HEK293 (cell line): ENCODE results near the gene KCNJ14.

ENCODE experiments used
- BCL11B ChIP-seq: fragments of 450-650 bp; formaldehyde crosslinking; IDR thresholded peaks from 2 replicates; pipeline ENCODE4 v1.5.1; 2016; ENCODE audit warnings: low read depth, missing biosample characterization, missing genetic modification characterization
- BCL6B ChIP-seq: fragments of 450-650 bp; formaldehyde crosslinking; IDR thresholded peaks from 2 replicates; pipeline ENCODE4 v1.5.1; 2017; ENCODE audit warnings: missing biosample characterization, missing genetic modification characterization
- GLI2 ChIP-seq: fragments of 450-650 bp; formaldehyde crosslinking; IDR thresholded peaks from 2 replicates; pipeline ENCODE4; 2017; ENCODE audit warnings: missing biosample characterization, missing genetic modification characterization, low read depth, borderline replicate concordance
- HOXA7 ChIP-seq: sonication (generic); formaldehyde crosslinking; IDR thresholded peaks from 2 replicates; pipeline ENCODE4 v1.8.1; 2022; ENCODE audit warnings: missing genetic modification reagents, borderline replicate concordance
- INSM2 ChIP-seq: fragments of 450-650 bp; formaldehyde crosslinking; IDR thresholded peaks from 2 replicates; pipeline ENCODE4 v1.5.1; 2016; ENCODE audit warnings: missing biosample characterization, missing genetic modification characterization
- KLF1 ChIP-seq: fragments of 450-650 bp; formaldehyde crosslinking; IDR thresholded peaks from 2 replicates; pipeline ENCODE4 v1.5.1; 2016; ENCODE audit warnings: missing biosample characterization, missing genetic modification characterization
- KLF10 ChIP-seq: fragments of 450-650 bp; IDR thresholded peaks from 2 replicates; pipeline ENCODE4 v1.5.1; 2018; ENCODE audit warnings: missing biosample characterization, mild to moderate bottlenecking, missing genetic modification characterization
- KLF8 ChIP-seq: fragments of 450-650 bp; formaldehyde crosslinking; IDR thresholded peaks from 2 replicates; pipeline ENCODE4 v1.5.1; 2016; ENCODE audit warnings: missing biosample characterization, missing genetic modification characterization
- KLF9 ChIP-seq: fragments of 450-650 bp; formaldehyde crosslinking; IDR thresholded peaks from 2 replicates; pipeline ENCODE4 v1.5.1; 2016; ENCODE audit warnings: missing biosample characterization, missing genetic modification characterization, low read depth
- PRDM1 ChIP-seq: fragments of 450-650 bp; formaldehyde crosslinking; IDR thresholded peaks from 2 replicates; pipeline ENCODE4; 2016; ENCODE audit warnings: missing biosample characterization, missing genetic modification characterization
- PRDM4 ChIP-seq: fragments of 450-650 bp; formaldehyde crosslinking; IDR thresholded peaks from 2 replicates; pipeline ENCODE4 v1.5.1; 2017; ENCODE audit warnings: missing biosample characterization, missing genetic modification characterization
- RBAK ChIP-seq: fragments of 450-650 bp; formaldehyde crosslinking; IDR thresholded peaks from 2 replicates; pipeline ENCODE4 v1.5.1; 2016; ENCODE audit warnings: missing biosample characterization, missing genetic modification characterization
- SP3 ChIP-seq: fragments of 450-650 bp; formaldehyde crosslinking; IDR thresholded peaks from 2 replicates; pipeline ENCODE4 v1.5.1; 2016; ENCODE audit warnings: missing biosample characterization, missing genetic modification characterization
- SP7 ChIP-seq: fragments of 450-650 bp; formaldehyde crosslinking; IDR thresholded peaks from 2 replicates; pipeline ENCODE4 v1.5.1; 2016; ENCODE audit warnings: missing biosample characterization, missing genetic modification characterization
- ZBTB1 ChIP-seq: fragments of 450-650 bp; formaldehyde crosslinking; IDR thresholded peaks from 2 replicates; pipeline ENCODE4 v1.5.1; 2016; ENCODE audit warnings: missing biosample characterization, missing genetic modification characterization
- ZBTB21 ChIP-seq: fragments of 450-650 bp; formaldehyde crosslinking; IDR thresholded peaks from 2 replicates; pipeline ENCODE4 v1.5.1; 2017; ENCODE audit warnings: missing biosample characterization, missing genetic modification characterization
- ZBTB26 ChIP-seq: fragments of 450-650 bp; formaldehyde crosslinking; optimal IDR thresholded peaks from 2 replicates; pipeline ENCODE3; 2016; ENCODE audit warnings: missing biosample characterization, mild to moderate bottlenecking, missing genetic modification characterization
- ZBTB44 ChIP-seq: fragments of 450-650 bp; IDR thresholded peaks from 2 replicates; pipeline ENCODE4 v1.5.1; 2018; ENCODE audit warnings: missing biosample characterization, mild to moderate bottlenecking, missing genetic modification characterization
- ZBTB7A ChIP-seq: fragments of 450-650 bp; formaldehyde crosslinking; IDR thresholded peaks from 2 replicates; pipeline ENCODE4 v1.5.1; 2016; ENCODE audit warnings: low read depth, missing biosample characterization, missing genetic modification characterization
- ZFP69B ChIP-seq: fragments of 450-650 bp; formaldehyde crosslinking; IDR thresholded peaks from 2 replicates; pipeline ENCODE4 v1.5.1; 2016; ENCODE audit warnings: missing biosample characterization, missing genetic modification characterization
- ZNF10 ChIP-seq: fragments of 450-650 bp; formaldehyde crosslinking; IDR thresholded peaks from 2 replicates; pipeline ENCODE4 v1.5.1; 2017; ENCODE audit warnings: missing biosample characterization, missing genetic modification characterization
- ZNF146 ChIP-seq: fragments of 450-650 bp; formaldehyde crosslinking; IDR thresholded peaks from 2 replicates; pipeline ENCODE4 v1.5.1; 2016; ENCODE audit warnings: missing biosample characterization, missing genetic modification characterization
- ZNF184 ChIP-seq: fragments of 450-650 bp; IDR thresholded peaks from 2 replicates; pipeline ENCODE4 v1.5.1; 2018; ENCODE audit warnings: missing biosample characterization, mild to moderate bottlenecking, missing genetic modification characterization
- ZNF404 ChIP-seq: fragments of 450-650 bp; formaldehyde crosslinking; IDR thresholded peaks from 2 replicates; pipeline ENCODE4 v1.5.1; 2017; ENCODE audit warnings: missing biosample characterization, missing genetic modification characterization
- ZNF549 ChIP-seq: fragments of 450-650 bp; IDR thresholded peaks from 2 replicates; pipeline ENCODE4 v1.5.1; 2018; ENCODE audit warnings: missing biosample characterization, missing genetic modification characterization, mild to moderate bottlenecking, inconsistent platforms, moderate library complexity
- ZNF580 ChIP-seq: fragments of 450-650 bp; formaldehyde crosslinking; IDR thresholded peaks from 2 replicates; pipeline ENCODE4 v1.5.1; 2016; ENCODE audit warnings: missing biosample characterization, missing genetic modification characterization
- ZNF596 ChIP-seq: fragments of 450-650 bp; IDR thresholded peaks from 2 replicates; pipeline ENCODE4 v1.5.0; 2018; ENCODE audit warnings: missing biosample characterization, mild to moderate bottlenecking, missing genetic modification characterization, moderate library complexity
- ZNF623 ChIP-seq: fragments of 450-650 bp; formaldehyde crosslinking; IDR thresholded peaks from 2 replicates; pipeline ENCODE4 v1.5.1; 2016; ENCODE audit warnings: missing biosample characterization, missing genetic modification characterization

KCNJ14 gene

GRCh38 chr19:48513289-48514122, 58.1 kb downstream of the KCNJ14 start (continued):
- TF ChIP-seq PRDM4 (tag by site-specific recombination), result 0 out of 2 replicates have a peak, but pooled peaks have one; percentile 18
- no peak for TF ChIP-seq ZNF623
- TF ChIP-seq BCL11B (tag by site-specific recombination), result 0 out of 2 replicates have a peak, but pooled peaks have one; percentile 11
- TF ChIP-seq BCL6B (tag by site-specific recombination), result no peak
- TF ChIP-seq KLF9 (tag by site-specific recombination), result peak; percentile 58
- TF ChIP-seq ZFP69B (tag by site-specific recombination), result no peak
- TF ChIP-seq ZBTB1, result no peak
- TF ChIP-seq KLF8 (tag by site-specific recombination), result peak; percentile 58
- TF ChIP-seq KLF1, result peak; percentile 90
- TF ChIP-seq ZNF184 (tag by site-specific recombination), result no peak
- no peak for TF ChIP-seq ZNF596 (tag by site-specific recombination)
- no peak for TF ChIP-seq ZNF146 (tag by site-specific recombination)
- no peak for TF ChIP-seq ZBTB21 (tag by site-specific recombination)
- TF ChIP-seq ZNF549 (tag by site-specific recombination), result no peak
- TF ChIP-seq ZNF10 (tag by site-specific recombination), result 0 out of 2 replicates have a peak, but pooled peaks have one; percentile 30
- peak; percentile 51 for TF ChIP-seq ZBTB44 (tag by site-specific recombination)
- TF ChIP-seq HOXA7, result no peak
- TF ChIP-seq ZBTB7A, result peak; percentile 51
- TF ChIP-seq INSM2 (tag by site-specific recombination), result 0 out of 2 replicates have a peak, but pooled peaks have one; percentile 18
- TF ChIP-seq PRDM1 (tag by site-specific recombination), result no peak
- TF ChIP-seq SP3 (tag by site-specific recombination), result peak; percentile 61
- TF ChIP-seq ZBTB26 (tag by site-specific recombination), result peak; percentile 54
- peak; percentile 51; the same call in 1 of the 2 replicates for TF ChIP-seq SP7
- no peak for TF ChIP-seq KLF10 (tag by site-specific recombination)
- peak; percentile 98 for TF ChIP-seq ZNF580 (tag by site-specific recombination)
- no peak for TF ChIP-seq GLI2 (tag by site-specific recombination)
- TF ChIP-seq ZNF404 (tag by site-specific recombination), result no peak
- no peak for TF ChIP-seq RBAK (tag by site-specific recombination)
